ENCODE data around the gene EIF4E2.

DNA sequence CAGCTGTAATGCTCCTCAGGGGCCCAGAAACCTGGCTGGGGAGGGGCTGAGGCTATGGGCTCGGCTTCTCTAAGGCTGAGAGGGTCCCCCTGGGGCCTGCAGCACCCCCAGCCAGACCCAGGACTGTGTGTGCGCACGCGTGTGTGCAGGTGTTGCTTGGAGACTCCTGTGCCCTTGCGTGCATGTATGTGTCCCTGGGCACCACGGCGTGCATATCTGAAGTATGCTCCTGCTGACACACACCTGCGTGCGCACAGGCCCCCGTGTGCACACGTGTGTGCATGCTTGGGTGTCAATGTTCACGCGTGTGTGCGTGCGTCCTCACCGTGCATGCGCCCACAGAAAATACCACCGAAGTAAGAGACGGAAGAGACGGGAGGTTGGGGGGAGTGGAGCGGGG lies 48.0 kb upstream of the EIF4E2 start:
- TF ChIP-seq POLR2A (IDR thresholded peaks at IDR 0.05; ENCODE audit: low read depth, low read length) (no peak), RFX5 (IDR thresholded peaks at IDR 0.05; ENCODE audit: low read depth, low read length) (no peak), MXI1 (IDR thresholded peaks at IDR 0.05; ENCODE audit: borderline replicate concordance, low read depth, low read length) (no peak), SMC3 (IDR thresholded peaks at IDR 0.05; ENCODE audit: low read depth, low read length) (no peak), RAD21 (IDR thresholded peaks at IDR 0.05; ENCODE audit: low read length) (no peak), CEBPB (IDR thresholded peaks at IDR 0.05; ENCODE audit: low read depth, low read length) (no peak), NFE2L2 (IDR thresholded peaks at IDR 0.05; ENCODE audit: low read depth, low read length) (no peak)
- TF ChIP-seq, protein P1, sequence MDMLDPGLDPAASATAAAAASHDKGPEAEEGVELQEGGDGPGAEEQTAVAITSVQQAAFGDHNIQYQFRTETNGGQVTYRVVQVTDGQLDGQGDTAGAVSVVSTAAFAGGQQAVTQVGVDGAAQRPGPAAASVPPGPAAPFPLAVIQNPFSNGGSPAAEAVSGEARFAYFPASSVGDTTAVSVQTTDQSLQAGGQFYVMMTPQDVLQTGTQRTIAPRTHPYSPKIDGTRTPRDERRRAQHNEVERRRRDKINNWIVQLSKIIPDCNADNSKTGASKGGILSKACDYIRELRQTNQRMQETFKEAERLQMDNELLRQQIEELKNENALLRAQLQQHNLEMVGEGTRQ (IDR thresholded peaks at IDR 0.05; ENCODE audit: low read depth, low read length), result no peak
- TF ChIP-seq, protein P2, sequence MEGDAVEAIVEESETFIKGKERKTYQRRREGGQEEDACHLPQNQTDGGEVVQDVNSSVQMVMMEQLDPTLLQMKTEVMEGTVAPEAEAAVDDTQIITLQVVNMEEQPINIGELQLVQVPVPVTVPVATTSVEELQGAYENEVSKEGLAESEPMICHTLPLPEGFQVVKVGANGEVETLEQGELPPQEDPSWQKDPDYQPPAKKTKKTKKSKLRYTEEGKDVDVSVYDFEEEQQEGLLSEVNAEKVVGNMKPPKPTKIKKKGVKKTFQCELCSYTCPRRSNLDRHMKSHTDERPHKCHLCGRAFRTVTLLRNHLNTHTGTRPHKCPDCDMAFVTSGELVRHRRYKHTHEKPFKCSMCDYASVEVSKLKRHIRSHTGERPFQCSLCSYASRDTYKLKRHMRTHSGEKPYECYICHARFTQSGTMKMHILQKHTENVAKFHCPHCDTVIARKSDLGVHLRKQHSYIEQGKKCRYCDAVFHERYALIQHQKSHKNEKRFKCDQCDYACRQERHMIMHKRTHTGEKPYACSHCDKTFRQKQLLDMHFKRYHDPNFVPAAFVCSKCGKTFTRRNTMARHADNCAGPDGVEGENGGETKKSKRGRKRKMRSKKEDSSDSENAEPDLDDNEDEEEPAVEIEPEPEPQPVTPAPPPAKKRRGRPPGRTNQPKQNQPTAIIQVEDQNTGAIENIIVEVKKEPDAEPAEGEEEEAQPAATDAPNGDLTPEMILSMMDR (conservative IDR thresholded peaks at IDR 0.05; ENCODE audit: low read depth, low read length), result no peak

All from IMR-90 (cell line).